T-cell (primary cell): ENCODE measurements around the gene FGGY. TPM values are rescaled to one million over a fixed set of nuclear protein-coding genes. Genes with fewer than 3 reads are reported as not detected.
"Not testable (repeated sequence)": the region's sequence is repeated elsewhere in the genome, so short reads cannot be mapped to it uniquely, and the experiment has no call there.

Source experiments
- ATAC-seq, 4 experiments: fragments of 200-7000 bp in 3 of 4; fragments of 150-1000 bp in 1 of 4; cut with Tn5 transposase; replicated peaks in 1 of 4; 1 replicate in 3 of 4; 2 replicates in 1 of 4; pipeline ENCODE4 v1.10.0; 2021; ENCODE audit warnings: moderate library complexity in 3 of 4, mild to moderate bottlenecking in 2 of 4, moderate number of reproducible peaks in 1 of 4
- CTCF ChIA-PET, 2 donors: fragments of 300-600 bp; sonication (Branson Sonifier 250); formaldehyde crosslinking; loops; one replicate each; lab custom pipeline; 2022; ENCODE audit warnings: antibody characterized with exemption in 2 of 2; lab: Charles Lee
- POLR2A ChIA-PET, 2 donors: fragments of 300-600 bp; sonication (Branson Sonifier 250); formaldehyde crosslinking; loops; one replicate each; lab custom pipeline; 2022; ENCODE audit warnings: antibody characterized with exemption in 2 of 2; lab: Charles Lee
- DNase-seq, 35 experiments: peaks; one replicate each; pipeline versions ENCODE4 v3.0.0 to v3.0.0-alpha.2; 2013 to 2023
- H3K27ac ChIP-seq: one replicate; pipeline ENCODE4 v1.5.1; 2013; ENCODE audit warnings: low read length
- H3K27me3 ChIP-seq, 2 experiments: replicated peaks in 1 of 2; 1 replicate in 1 of 2; 2 replicates in 1 of 2; pipeline versions ENCODE4 v1.6.1 to v1.7.0; 2013; ENCODE audit warnings: low read length in 1 of 2, mixed read lengths in 1 of 2; ENCODE audit not compliant: control insufficient read depth in 2 of 2, insufficient read depth in 2 of 2; ENCODE audit errors: extremely low read depth in 1 of 2
- H3K36me3 ChIP-seq, 2 donors: 1 replicate in 1 of 2; 2 replicates in 1 of 2; pipeline versions ENCODE4 v1.6.1 to v1.7.0; 2013; ENCODE audit warnings: low read length in 1 of 2; ENCODE audit not compliant: control insufficient read depth in 2 of 2, insufficient read depth in 1 of 2; ENCODE audit errors: extremely low read depth in 1 of 2
- H3K4me1 ChIP-seq, 2 experiments: 1 replicate in 1 of 2; 2 replicates in 1 of 2; pipeline versions ENCODE4 v1.6.1 to v1.7.0; 2013; ENCODE audit warnings: low read length in 2 of 2, mixed read lengths in 1 of 2; ENCODE audit not compliant: insufficient read depth in 2 of 2, control insufficient read depth in 1 of 2; ENCODE audit errors: extremely low read depth in 1 of 2
- H3K4me3 ChIP-seq, 2 donors: 1 replicate in 1 of 2; 2 replicates in 1 of 2; pipeline versions ENCODE4 v1.5.1 to v1.7.0; 2013; ENCODE audit warnings: mild to moderate bottlenecking in 2 of 2, low read length in 1 of 2, moderate library complexity in 1 of 2; ENCODE audit not compliant: control insufficient read depth in 1 of 2; ENCODE audit errors: extremely low read depth in 1 of 2
- H3K9me3 ChIP-seq: 2 replicates; pipeline ENCODE4 v1.7.0; 2013
- H3K27ac Mint-ChIP-seq, 2 donors: one replicate each; pipeline ENCODE4 v1.8.0; 2020 to 2021; ENCODE audit warnings: mild to moderate bottlenecking in 2 of 2, mixed read lengths in 2 of 2
- H3K27me3 Mint-ChIP-seq, 2 donors: one replicate each; pipeline ENCODE4 v1.8.0; 2021 to 2022; ENCODE audit warnings: mixed read lengths in 2 of 2
- H3K36me3 Mint-ChIP-seq: one replicate; pipeline ENCODE4 v1.8.0; 2021; ENCODE audit warnings: mixed read lengths
- H3K4me1 Mint-ChIP-seq, 3 donors: one replicate each; pipeline ENCODE4 v1.8.0; 2020 to 2022; ENCODE audit warnings: mixed read lengths in 3 of 3, mild to moderate bottlenecking in 1 of 3
- H3K4me3 Mint-ChIP-seq, 3 donors: one replicate each; pipeline ENCODE4 v1.8.0; 2020 to 2022; ENCODE audit warnings: mild to moderate bottlenecking in 3 of 3, mixed read lengths in 3 of 3, moderate library complexity in 3 of 3
- H3K9me3 Mint-ChIP-seq, 3 donors: one replicate each; pipeline ENCODE4 v1.8.0; 2020 to 2022; ENCODE audit warnings: mixed read lengths in 3 of 3
- WGBS: methylation state at CpG from one replicate; pipeline ENCODE4 v1.1.5; 2013; ENCODE audit warnings: missing lambda C conversion rate; ENCODE audit not compliant: insufficient coverage; 5-methylcytosine and 5-hydroxymethylcytosine counted together
- total RNA-seq, 35 experiments: library from RNA in 6 of 35; stranded (reverse) in 6 of 35; fragments of 120-200 nt in 1 of 35; gene quantifications; one replicate each; pipeline versions ENCODE4 v1.2.1 to v1.2.4 and lab custom pipeline; 2013 to 2026

FGGY gene
- total RNA-seq, 5 donors from 2014 or later (not counting 1 experiment from before 2014, with no cell fraction given): 7.8 to 21.7 (median 12.6) TPM

DNA sequence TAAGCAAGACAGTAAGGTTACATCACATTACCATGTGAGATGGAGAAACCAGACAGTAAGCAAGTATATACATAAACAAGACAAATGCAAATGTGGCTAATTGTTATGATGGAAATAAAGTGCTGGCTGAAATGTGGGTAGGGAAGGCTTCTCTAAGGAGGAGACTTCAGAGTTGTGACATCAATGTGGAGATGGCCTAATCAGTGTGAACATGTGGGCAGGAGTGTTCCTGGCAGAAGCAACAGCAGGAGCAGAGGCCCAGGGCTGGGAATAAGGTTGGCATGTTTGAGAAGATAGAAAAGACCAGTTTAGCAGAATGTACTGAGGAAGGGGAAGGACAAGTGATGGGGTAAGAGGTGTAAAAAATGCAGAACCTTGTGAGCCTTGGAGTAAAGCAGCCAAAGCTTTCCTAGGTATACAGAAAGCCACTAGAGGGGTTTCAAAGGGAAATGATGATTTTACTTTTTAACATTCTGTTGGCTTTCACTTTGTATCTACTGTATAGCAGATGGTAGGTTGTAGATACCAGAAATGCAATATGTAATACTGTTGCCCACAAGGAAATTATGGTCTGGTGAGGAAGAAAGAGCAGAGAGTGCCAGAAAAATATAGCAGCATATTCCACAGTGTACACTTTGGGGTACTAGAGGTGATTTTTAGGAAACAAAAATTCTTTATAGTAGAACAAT, 197.4 kb downstream of the FGGY start:
- POLR2A ChIA-PET: no interaction called here

GRCh38 chr1:59496156-59496555, 199.3 kb downstream of the FGGY start:
- CTCF ChIA-PET, H3K9me3 Mint-ChIP-seq, POLR2A ChIA-PET, H3K27me3 ChIP-seq, H3K36me3 Mint-ChIP-seq, H3K4me3 ChIP-seq, H3K27ac Mint-ChIP-seq, ATAC-seq, H3K9me3 ChIP-seq, H3K4me1 ChIP-seq, H3K27ac ChIP-seq, H3K27me3 Mint-ChIP-seq, H3K4me3 Mint-ChIP-seq, H3K36me3 ChIP-seq, DNase-seq, H3K4me1 Mint-ChIP-seq: not testable (repeated sequence)
- WGBS: 83% methylated on average over 1 of the region's 2 CpGs

More for the DNA sequence above, 197.4 kb downstream of the FGGY start:
- no peak overlapping the region for H3K27ac ChIP-seq
- H3K27me3 ChIP-seq: no peaks in the 10 kb centered on the region
- H3K27ac Mint-ChIP-seq: no peak overlapping the region
- peaks cover 7% of the 10 kb centered on the region for H3K36me3 Mint-ChIP-seq
- ATAC-seq (no peak), DNase-seq (no peak)
- no peaks in the 10 kb centered on the region for H3K4me1 Mint-ChIP-seq
- CTCF ChIA-PET: interaction anchor here in 1 of 2 donors (0.6 kb wide), 1 partner anchor 74 kb away, joined by 3 read pairs; no protein-coding TSS in a partner anchor
- peaks cover 0 to 4% (median 0%) of the 10 kb centered on the region in 3 donors for H3K9me3 Mint-ChIP-seq
- no peak overlapping the region for H3K4me3 ChIP-seq
- no peak overlapping the region for H3K4me3 Mint-ChIP-seq
- H3K36me3 ChIP-seq: no peaks in the 10 kb centered on the region
- no peaks in the 10 kb centered on the region for H3K27me3 Mint-ChIP-seq
- no peaks in the 10 kb centered on the region for H3K4me1 ChIP-seq
- no peaks in the 10 kb centered on the region for H3K9me3 ChIP-seq

DNA sequence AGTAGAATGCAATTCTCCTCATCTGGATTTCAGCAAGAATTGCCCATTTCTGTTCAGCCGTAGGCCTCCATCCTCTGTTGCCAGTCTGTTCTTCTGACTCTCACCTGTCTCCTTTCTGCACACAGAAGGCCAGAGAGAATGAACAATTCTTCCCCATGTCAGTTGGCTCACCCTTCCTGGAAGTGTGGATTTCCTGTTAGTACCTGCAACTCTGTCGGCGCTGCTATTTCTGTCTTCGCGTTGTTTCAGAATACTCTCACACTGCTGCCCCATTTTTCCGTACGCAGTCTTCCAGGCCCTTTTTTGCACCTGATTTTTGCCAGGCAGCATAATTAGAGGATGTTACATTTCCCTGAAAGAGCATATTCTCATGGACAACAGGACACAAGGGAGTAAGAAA, 200.7 kb downstream of the FGGY start:
- H3K4me3 ChIP-seq: no peak overlapping the region
- no peaks in the 10 kb centered on the region for H3K36me3 ChIP-seq
- no peak overlapping the region for H3K27ac Mint-ChIP-seq
- H3K27me3 ChIP-seq: no peaks in the 10 kb centered on the region
- no peaks in the 10 kb centered on the region for H3K4me1 Mint-ChIP-seq
- no peaks in the 10 kb centered on the region for H3K4me1 ChIP-seq
- no peak for ATAC-seq
- no peaks in the 10 kb centered on the region for H3K27me3 Mint-ChIP-seq
- 100% methylated on average over 1 of the region's 7 CpGs for WGBS
- DNase-seq: no peak
- POLR2A ChIA-PET: no interaction called here
- peaks cover 7% of the 10 kb centered on the region for H3K36me3 Mint-ChIP-seq
- CTCF ChIA-PET: no interaction called here
- no peak overlapping the region for H3K27ac ChIP-seq
- no peaks in the 10 kb centered on the region for H3K9me3 ChIP-seq
- H3K4me3 Mint-ChIP-seq: no peak overlapping the region
- peaks cover 0 to 4% (median 0%) of the 10 kb centered on the region in 3 donors for H3K9me3 Mint-ChIP-seq

DNA sequence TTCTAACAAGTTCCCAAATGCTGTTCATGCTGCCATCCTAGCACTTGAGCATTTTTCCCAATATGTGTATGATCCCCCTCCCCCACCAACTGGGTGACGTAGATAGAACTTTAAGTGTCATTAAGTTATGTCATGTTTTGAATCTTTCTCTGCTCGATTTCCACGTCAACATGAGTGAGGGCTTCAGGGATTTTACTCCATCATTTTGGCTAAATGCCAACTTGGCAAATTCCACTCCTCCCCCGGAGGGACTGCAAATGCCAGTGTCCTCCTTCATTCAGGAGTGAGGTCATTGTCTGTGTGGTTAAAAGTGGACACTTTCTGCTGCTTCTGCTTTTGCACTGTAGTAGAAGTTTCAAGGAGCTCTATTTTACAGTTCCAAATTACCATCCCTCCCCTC, 201.7 kb downstream of the FGGY start:
- ChIA-PET POLR2A (no interaction called here), CTCF (no interaction called here)
- WGBS: no CpG with 5 or more reads among the region's 4 CpGs
- no peak overlapping the region for H3K4me3 ChIP-seq
- no peak overlapping the region for H3K27ac ChIP-seq
- H3K4me1 Mint-ChIP-seq: no peaks in the 10 kb centered on the region
- H3K36me3 Mint-ChIP-seq: peaks cover 7% of the 10 kb centered on the region
- H3K4me3 Mint-ChIP-seq: no peak overlapping the region
- H3K27me3 Mint-ChIP-seq: no peaks in the 10 kb centered on the region
- no peaks in the 10 kb centered on the region for H3K9me3 ChIP-seq
- no peaks in the 10 kb centered on the region for H3K36me3 ChIP-seq
- no peaks in the 10 kb centered on the region for H3K4me1 ChIP-seq
- no peak for ATAC-seq
- no peak for DNase-seq
- H3K27ac Mint-ChIP-seq: no peak overlapping the region
- H3K27me3 ChIP-seq: no peaks in the 10 kb centered on the region
- H3K9me3 Mint-ChIP-seq: peaks cover 0 to 4% (median 0%) of the 10 kb centered on the region in 3 donors

DNA sequence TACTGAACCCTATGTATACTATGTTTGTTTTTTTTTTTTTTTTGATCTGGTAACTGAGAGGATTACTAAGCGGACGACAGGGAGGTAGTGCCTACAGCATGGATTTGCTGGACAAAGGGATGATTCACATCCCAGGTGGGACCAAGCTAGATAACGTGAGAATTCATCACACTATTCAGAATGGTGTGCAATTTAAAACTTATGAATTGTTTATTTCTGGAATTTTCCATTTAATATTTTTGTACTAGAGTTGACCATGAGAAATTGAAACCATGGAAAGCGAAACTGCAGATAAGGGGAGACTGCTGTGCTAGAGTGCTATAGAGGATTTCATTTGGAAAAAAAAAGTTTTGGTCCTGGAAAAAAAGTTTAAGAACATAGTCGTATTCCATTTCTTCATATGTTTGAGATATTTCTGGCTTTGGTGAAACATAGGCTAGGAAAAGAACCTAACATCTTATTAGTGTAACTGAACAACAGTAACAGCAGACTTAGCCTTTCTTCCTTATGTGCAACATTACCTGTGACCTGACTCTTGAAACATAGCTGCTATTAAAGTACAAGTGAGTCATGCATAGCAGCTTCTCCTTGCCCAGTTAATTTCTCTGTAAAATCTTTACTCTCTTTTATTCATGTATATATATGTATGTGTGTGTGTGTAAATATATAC, 202.5 kb downstream of the FGGY start:
- Histone ChIP-seq H3K27ac (no peak overlapping the region), H3K27me3 (no peaks in the 10 kb centered on the region), H3K9me3 (no peaks in the 10 kb centered on the region), H3K36me3 (no peaks in the 10 kb centered on the region), H3K4me1 (no peaks in the 10 kb centered on the region), H3K4me3 (no peak overlapping the region)
- ChIA-PET POLR2A (no interaction called here), CTCF (no interaction called here)
- no peaks in the 10 kb centered on the region for H3K27me3 Mint-ChIP-seq
- no peak overlapping the region for H3K4me3 Mint-ChIP-seq
- no peaks in the 10 kb centered on the region for H3K4me1 Mint-ChIP-seq
- DNase-seq: no peak
- H3K27ac Mint-ChIP-seq: no peak overlapping the region
- no CpG with 5 or more reads among the region's 5 CpGs for WGBS
- ATAC-seq: no peak
- peaks cover 0 to 4% (median 0%) of the 10 kb centered on the region in 3 donors for H3K9me3 Mint-ChIP-seq
- H3K36me3 Mint-ChIP-seq: peaks cover 7% of the 10 kb centered on the region

DNA sequence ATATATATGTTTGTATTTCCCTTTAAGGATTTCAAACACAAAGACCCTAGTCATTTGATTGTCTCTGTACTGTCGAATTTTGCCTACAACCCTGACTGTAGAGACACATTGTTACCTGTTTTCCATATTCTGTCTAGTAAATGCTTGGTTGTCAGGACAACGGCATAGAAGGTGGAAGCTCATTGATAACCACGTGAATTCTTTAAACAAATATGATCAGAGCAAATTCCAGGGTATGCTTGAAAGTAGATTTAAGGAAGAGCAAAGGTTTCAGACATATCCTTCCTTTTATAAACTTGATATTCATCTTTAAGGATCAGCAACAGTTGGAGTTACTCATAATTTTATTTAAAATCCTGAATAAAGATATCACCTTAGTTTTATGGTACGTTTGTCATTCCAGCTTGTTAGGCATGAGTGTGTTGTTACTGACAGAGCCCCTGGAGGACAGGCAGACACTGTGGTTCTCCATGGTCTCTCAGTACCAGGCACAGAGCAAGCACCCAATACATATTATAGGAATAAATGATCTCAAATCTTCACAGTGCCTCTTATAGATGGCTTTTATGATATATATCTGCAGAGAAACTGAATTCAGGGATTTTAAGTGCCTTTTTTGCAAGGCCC, 203.2 kb downstream of the FGGY start:
- Mint-ChIP-seq H3K4me1 (no peaks in the 10 kb centered on the region), H3K36me3 (peaks cover 7% of the 10 kb centered on the region), H3K27me3 (no peaks in the 10 kb centered on the region), H3K9me3 (peaks cover 0 to 4% (median 0%) of the 10 kb centered on the region in 3 donors), H3K27ac (no peak overlapping the region), H3K4me3 (no peak overlapping the region)
- WGBS: no CpG with 5 or more reads among the region's 4 CpGs
- ATAC-seq (no peak), DNase-seq (no peak)
- Histone ChIP-seq H3K36me3 (no peaks in the 10 kb centered on the region), H3K4me3 (no peak overlapping the region), H3K27me3 (no peaks in the 10 kb centered on the region), H3K4me1 (no peaks in the 10 kb centered on the region), H3K9me3 (no peaks in the 10 kb centered on the region), H3K27ac (no peak overlapping the region)
- ChIA-PET POLR2A (no interaction called here), CTCF (no interaction called here)
